ENCODE measurements around the gene SGCD.
A peak's percentile ranks its signal among the peaks of the same experiment; 100 is the strongest.

Gene SGCD

GRCh38 chr5:156314416-156314815, 12.5 kb upstream of the SGCD start:
- no peak for DNase-seq
- TF ChIP-seq CTCF (IDR thresholded peaks at IDR 0.05; ENCODE audit: low read depth, low read length) = no peak
- no peaks in the 10 kb centered on the region for H3K36me3 ChIP-seq

GRCh38 chr5:156322666-156323065, 4.3 kb upstream of the SGCD start:
- H3K4me3 ChIP-seq (ENCODE audit: low read depth, low read length) = no peak overlapping the region
- no peak for TF ChIP-seq CTCF (IDR thresholded peaks at IDR 0.05; ENCODE audit: low read depth, low read length)
- peak; percentile 64 for DNase-seq
- H3K36me3 ChIP-seq = no peaks in the 10 kb centered on the region
- H3K9me3 ChIP-seq (ENCODE audit: severe bottlenecking) = no peaks in the 10 kb centered on the region
- H3K27me3 ChIP-seq (ENCODE audit: insufficient read depth, low read depth, severe bottlenecking) = no peaks in the 10 kb centered on the region
- H3K27ac ChIP-seq = peak overlapping the region; percentile 86

More at GRCh38 chr5:156314416-156314815, 12.5 kb upstream of the SGCD start:
- no peak overlapping the region for H3K27ac ChIP-seq
- no peaks in the 10 kb centered on the region for H3K9me3 ChIP-seq (ENCODE audit: severe bottlenecking)
- H3K27me3 ChIP-seq (ENCODE audit: insufficient read depth, low read depth, severe bottlenecking) = no peaks in the 10 kb centered on the region
- H3K4me3 ChIP-seq (ENCODE audit: low read depth, low read length) = no peak overlapping the region

- no peak for DNase-seq
- TF ChIP-seq CTCF (IDR thresholded peaks at IDR 0.05; ENCODE audit: low read depth, low read length) = no peak
- no peaks in the 10 kb centered on the region for H3K27me3 ChIP-seq (ENCODE audit: insufficient read depth, low read depth, severe bottlenecking)
- no peaks in the 10 kb centered on the region for H3K9me3 ChIP-seq (ENCODE audit: severe bottlenecking)
- H3K36me3 ChIP-seq = peaks cover 15% of the 10 kb centered on the region
- peak overlapping the region; percentile 63 for H3K27ac ChIP-seq
- peak overlapping the region; percentile 71 for H3K4me3 ChIP-seq (ENCODE audit: low read depth, low read length)
These were observed 332 bp downstream of the SGCD start for GRCh38 chr5:156327296-156327695.

- no peak overlapping the region for H3K27ac ChIP-seq
- peaks cover 15% of the 10 kb centered on the region for H3K36me3 ChIP-seq
- no peaks in the 10 kb centered on the region for H3K27me3 ChIP-seq (ENCODE audit: insufficient read depth, low read depth, severe bottlenecking)
- peak overlapping the region; percentile 71 for H3K4me3 ChIP-seq (ENCODE audit: low read depth, low read length)
- H3K9me3 ChIP-seq (ENCODE audit: severe bottlenecking) = no peaks in the 10 kb centered on the region
- TF ChIP-seq CTCF (IDR thresholded peaks at IDR 0.05; ENCODE audit: low read depth, low read length) = no peak
- no peak for DNase-seq
These were observed 1.2 kb downstream of the SGCD start for GRCh38 chr5:156328161-156328560.

- no peaks in the 10 kb centered on the region for H3K9me3 ChIP-seq (ENCODE audit: severe bottlenecking)
These were observed 1.8 kb downstream of the SGCD start for GRCh38 chr5:156328766-156329165.

More at GRCh38 chr5:156328766-156329165, 1.8 kb downstream of the SGCD start:
- DNase-seq = no peak
- Histone ChIP-seq H3K27ac (no peak overlapping the region), H3K4me3 (ENCODE audit: low read depth, low read length) (peak overlapping the region; percentile 71), H3K36me3 (peaks cover 15% of the 10 kb centered on the region), H3K27me3 (ENCODE audit: insufficient read depth, low read depth, severe bottlenecking) (no peaks in the 10 kb centered on the region)
- TF ChIP-seq CTCF (IDR thresholded peaks at IDR 0.05; ENCODE audit: low read depth, low read length) = no peak

Measured in WERI-Rb-1 (cell line).